AG09319 (cell line): Measurements from ENCODE around the gene DISC1.

ENCODE experiments used
- DNase-seq: peaks from one replicate; pipeline ENCODE4 v3.0.0-alpha.2; 2010; ENCODE audit warnings: low read depth; ENCODE audit errors: extremely low read depth
- CTCF ChIP-seq: IDR thresholded peaks from 2 replicates; pipeline ENCODE4 v1.5.1; 2011; ENCODE audit warnings: low read depth, mild to moderate bottlenecking, inconsistent platforms, low read length, moderate library complexity

DISC1 gene

GRCh38 chr1:231733672-231734071 is 107.1 kb downstream of the DISC1 start:
- TF ChIP-seq CTCF, result no peak
- no peak for DNase-seq

GRCh38 chr1:231734417-231734816 is 107.8 kb downstream of the DISC1 start:
- no peak for DNase-seq
- no peak for TF ChIP-seq CTCF

GRCh38 chr1:231735411-231735810 is 108.8 kb downstream of the DISC1 start:
- no peak for TF ChIP-seq CTCF
- DNase-seq, result no peak

- DNase-seq, result no peak
- no peak for TF ChIP-seq CTCF
Measured at GRCh38 chr1:231735941-231736340, 109.4 kb downstream of the DISC1 start.

GRCh38 chr1:231736464-231736863 is 109.9 kb downstream of the DISC1 start:
- no peak for DNase-seq
- TF ChIP-seq CTCF, result no peak

- TF ChIP-seq CTCF, result no peak
- DNase-seq, result no peak
Measured at GRCh38 chr1:231738554-231738953, 112.0 kb downstream of the DISC1 start.

GRCh38 chr1:231743966-231744365 is 117.4 kb downstream of the DISC1 start:
- DNase-seq, result no peak
- TF ChIP-seq CTCF, result no peak
